ENCODE results near the gene CCBE1.

- TF ChIP-seq, protein P1, sequence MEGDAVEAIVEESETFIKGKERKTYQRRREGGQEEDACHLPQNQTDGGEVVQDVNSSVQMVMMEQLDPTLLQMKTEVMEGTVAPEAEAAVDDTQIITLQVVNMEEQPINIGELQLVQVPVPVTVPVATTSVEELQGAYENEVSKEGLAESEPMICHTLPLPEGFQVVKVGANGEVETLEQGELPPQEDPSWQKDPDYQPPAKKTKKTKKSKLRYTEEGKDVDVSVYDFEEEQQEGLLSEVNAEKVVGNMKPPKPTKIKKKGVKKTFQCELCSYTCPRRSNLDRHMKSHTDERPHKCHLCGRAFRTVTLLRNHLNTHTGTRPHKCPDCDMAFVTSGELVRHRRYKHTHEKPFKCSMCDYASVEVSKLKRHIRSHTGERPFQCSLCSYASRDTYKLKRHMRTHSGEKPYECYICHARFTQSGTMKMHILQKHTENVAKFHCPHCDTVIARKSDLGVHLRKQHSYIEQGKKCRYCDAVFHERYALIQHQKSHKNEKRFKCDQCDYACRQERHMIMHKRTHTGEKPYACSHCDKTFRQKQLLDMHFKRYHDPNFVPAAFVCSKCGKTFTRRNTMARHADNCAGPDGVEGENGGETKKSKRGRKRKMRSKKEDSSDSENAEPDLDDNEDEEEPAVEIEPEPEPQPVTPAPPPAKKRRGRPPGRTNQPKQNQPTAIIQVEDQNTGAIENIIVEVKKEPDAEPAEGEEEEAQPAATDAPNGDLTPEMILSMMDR (IDR thresholded peaks at IDR 0.05; ENCODE audit: insufficient read depth, low read length, poor library complexity, severe bottlenecking) = no peak
- no peak for TF ChIP-seq EZH2phosphoT487 (conservative IDR thresholded peaks at IDR 0.05; ENCODE audit: low read length)
Measured at GRCh38 chr18:59675346-59675745, 21.9 kb downstream of the CCBE1 start.

Measured in SU-DHL-6 (cell line).